Ovary (tissue), 9 donors: Measurements from ENCODE around the gene RAB3D. TPM values are rescaled to one million over a fixed set of nuclear protein-coding genes. Genes with fewer than 3 reads are reported as not detected.
A peak's percentile ranks its signal among the peaks of the same experiment; 100 is the strongest.
"Not testable (repeated sequence)": the region's sequence is repeated elsewhere in the genome, so short reads cannot be mapped to it uniquely, and the experiment has no call there.

Experiments
- DNase-seq, 5 donors: peaks; one replicate each; pipeline ENCODE4 v3.0.0-alpha.2; 2019 to 2020
- H3K27ac ChIP-seq, 2 donors: fragments of 200-600 bp; one replicate each; pipeline versions ENCODE4 v1.5.1 to v1.8.0; 2019 to 2022
- H3K27me3 ChIP-seq: fragments of 200-600 bp; one replicate; pipeline ENCODE4 v1.8.0; 2022
- H3K36me3 ChIP-seq: fragments of 200-600 bp; sonication (generic); one replicate; pipeline ENCODE4 v1.5.1; 2019
- H3K4me1 ChIP-seq: one replicate; pipeline ENCODE4 v1.8.1; 2013; ENCODE audit warnings: mild to moderate bottlenecking, moderate library complexity; ENCODE audit not compliant: insufficient read depth
- H3K4me3 ChIP-seq: fragments of 200-600 bp; sonication (generic); one replicate; pipeline ENCODE4 v1.5.1; 2017
- H3K9me3 ChIP-seq, 2 donors: fragments of 200-600 bp in 1 of 2; sonication (generic) in 1 of 2; one replicate each; pipeline versions ENCODE4 v1.5.1 to v1.8.1; 2013 to 2019; ENCODE audit warnings: mild to moderate bottlenecking in 1 of 2, moderate library complexity in 1 of 2
- EP300 ChIP-seq: sonication (generic); formaldehyde crosslinking; IDR thresholded peaks from one replicate; pipeline ENCODE4 v1.6.1; 2017; ENCODE audit warnings: antibody characterized with exemption
- POLR2A ChIP-seq: fragments of 450-650 bp; IDR thresholded peaks from one replicate; pipeline ENCODE4 v1.6.1; 2017; ENCODE audit warnings: antibody characterized with exemption, mild to moderate bottlenecking, moderate library complexity
- WGBS, 3 donors: extraction: QIAGEN DNeasy Blood & Tissue Kit in 1 of 3; methylation state at CpG; one replicate each; pipeline versions ENCODE4 v1.1.5 to v1.1.7; 2013 to 2017; 5-methylcytosine and 5-hydroxymethylcytosine counted together
- intact Hi-C, 4 donors: fragments of 100-400 bp; cut with DNase I; formaldehyde crosslinking; loops; one replicate each; pipeline versions ENCODE4 v1.11.0 to v1.15.1; 2022 to 2023
- polyA plus RNA-seq, 2 donors: library from polyadenylated mRNA; stranded (reverse); fragments of 200-250 nt in 1 of 2; fragments of 350-450 nt in 1 of 2; fragmentation: Illumina TruSeq in 1 of 2; extraction: RNeasy Lipid Tissue Mini Kit (QIAGEN cat#74804) in 1 of 2; gene quantifications; one replicate each; pipeline ENCODE4 v1.2.3, GENCODE V29; 2013 to 2014
- total RNA-seq, 7 donors: library from RNA; depleted of rRNA in 2 of 7; stranded (reverse); fragments of >200 nt in 2 of 7; fragmentation: NEBNext Ultra II Directional in 3 of 7; extraction: Animal tissue kit (Norgen Biotek cat#: 25700) in 3 of 7; gene quantifications; one replicate each; pipeline versions ENCODE4 v1.1.0 to v1.2.4, GENCODE V29; 2016 to 2023
- TF ChIP-seq, protein P1 (sequence below), 3 donors: fragments of 450-650 bp in 2 of 3; fragments of 200-600 bp in 1 of 3; IDR thresholded peaks; one replicate each; pipeline versions ENCODE4 v1.5.1 to v1.8.0; 2016 to 2022; ENCODE audit warnings: antibody characterized with exemption in 3 of 3, mild to moderate bottlenecking in 1 of 3
- donor health status: DM: no; HTN: no; CAD: no; lungs with moderate emphysema.
- donor health status: DM: no; HTN: no; CAD: no.
- donor health status: Bipolar disorder and iron deficiency.
- donor health status: DM: yes; HTN: yes; CAD: no.
- donor health status: DM: no; HTN: no; CAD: no.
- donor health status: DM: yes; HTN: yes; CAD: no.

The RAB3D gene
- total and polyA plus RNA-seq, 9 donors, result 4.7 to 27.2 (median 16.5) TPM

DNA sequence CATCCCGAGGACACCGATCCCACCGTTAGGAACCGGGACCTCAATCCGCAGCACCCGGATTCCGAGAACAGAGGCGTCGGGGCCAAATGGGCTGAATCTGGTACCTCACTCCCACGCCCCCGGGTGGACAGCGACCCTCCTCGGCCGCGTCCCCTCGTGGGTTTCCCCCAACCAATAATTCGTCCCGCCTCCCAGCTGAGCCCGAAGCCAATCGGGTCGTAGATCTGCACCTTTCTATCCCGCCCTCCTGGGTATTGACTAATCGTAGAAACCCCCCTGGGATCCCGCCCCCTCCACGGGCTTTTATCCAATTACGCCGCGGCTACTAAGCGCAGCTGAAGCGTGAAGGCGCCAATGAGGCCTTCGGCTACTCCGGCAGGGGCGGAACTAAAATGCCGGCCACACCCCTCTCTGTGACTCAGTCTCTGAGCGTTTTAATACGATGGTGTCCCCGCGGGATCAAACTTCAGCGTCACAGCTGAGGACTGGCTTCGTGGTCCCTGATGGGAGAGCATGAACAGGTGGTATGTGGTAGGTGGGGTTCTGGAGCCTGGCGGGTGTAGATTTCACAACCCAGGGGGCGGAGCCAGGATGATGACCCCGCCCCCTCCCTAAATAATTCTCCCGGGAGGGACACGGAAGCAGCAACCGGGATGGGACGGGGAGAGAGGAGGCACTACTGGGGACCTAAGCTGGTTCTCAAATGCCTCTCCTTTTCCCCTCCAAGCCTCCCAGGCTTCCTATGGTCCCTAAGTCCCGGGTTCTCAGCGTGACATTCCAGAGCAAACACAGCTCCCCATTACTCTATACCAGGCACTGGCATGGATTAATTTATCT, 6.9 kb upstream of the RAB3D start, which contains the start of the genes CCDC159 and TMEM205:
TSS of gene CCDC159 (plus strand) at position 416 of the 837 bp plus-strand sequence. CDS start at position 504, 88 bp downstream.
TSS of gene TMEM205 (minus strand) at position 165 of the 837 bp plus-strand sequence. CDS start 649 bp downstream, outside the sequence.
- Histone ChIP-seq H3K4me1 (peaks cover 10% of the 10 kb centered on the region), H3K36me3 (no peaks in the 10 kb centered on the region), H3K27me3 (no peaks in the 10 kb centered on the region), H3K4me3 (peak within 1 kb of the TSS; percentile 65), H3K9me3 (no peaks in the 10 kb centered on the region), H3K27ac (peak within 1 kb of the TSS; percentile 2 to 81)
- DNase-seq, result peak; percentile 99 to 100 (median 99)
- WGBS, 3 donors, result 0% methylated on average over 48 to 50 of the region's 50 CpGs
- intact Hi-C loops, result no loop called here
- TF ChIP-seq EP300, result peak; percentile 51
- peak; percentile 90 for TF ChIP-seq POLR2A
- TF ChIP-seq, protein P1, sequence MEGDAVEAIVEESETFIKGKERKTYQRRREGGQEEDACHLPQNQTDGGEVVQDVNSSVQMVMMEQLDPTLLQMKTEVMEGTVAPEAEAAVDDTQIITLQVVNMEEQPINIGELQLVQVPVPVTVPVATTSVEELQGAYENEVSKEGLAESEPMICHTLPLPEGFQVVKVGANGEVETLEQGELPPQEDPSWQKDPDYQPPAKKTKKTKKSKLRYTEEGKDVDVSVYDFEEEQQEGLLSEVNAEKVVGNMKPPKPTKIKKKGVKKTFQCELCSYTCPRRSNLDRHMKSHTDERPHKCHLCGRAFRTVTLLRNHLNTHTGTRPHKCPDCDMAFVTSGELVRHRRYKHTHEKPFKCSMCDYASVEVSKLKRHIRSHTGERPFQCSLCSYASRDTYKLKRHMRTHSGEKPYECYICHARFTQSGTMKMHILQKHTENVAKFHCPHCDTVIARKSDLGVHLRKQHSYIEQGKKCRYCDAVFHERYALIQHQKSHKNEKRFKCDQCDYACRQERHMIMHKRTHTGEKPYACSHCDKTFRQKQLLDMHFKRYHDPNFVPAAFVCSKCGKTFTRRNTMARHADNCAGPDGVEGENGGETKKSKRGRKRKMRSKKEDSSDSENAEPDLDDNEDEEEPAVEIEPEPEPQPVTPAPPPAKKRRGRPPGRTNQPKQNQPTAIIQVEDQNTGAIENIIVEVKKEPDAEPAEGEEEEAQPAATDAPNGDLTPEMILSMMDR (IDR thresholded peaks at IDR 0.05), result peak in 1 of 3 donors; percentile 14

DNA sequence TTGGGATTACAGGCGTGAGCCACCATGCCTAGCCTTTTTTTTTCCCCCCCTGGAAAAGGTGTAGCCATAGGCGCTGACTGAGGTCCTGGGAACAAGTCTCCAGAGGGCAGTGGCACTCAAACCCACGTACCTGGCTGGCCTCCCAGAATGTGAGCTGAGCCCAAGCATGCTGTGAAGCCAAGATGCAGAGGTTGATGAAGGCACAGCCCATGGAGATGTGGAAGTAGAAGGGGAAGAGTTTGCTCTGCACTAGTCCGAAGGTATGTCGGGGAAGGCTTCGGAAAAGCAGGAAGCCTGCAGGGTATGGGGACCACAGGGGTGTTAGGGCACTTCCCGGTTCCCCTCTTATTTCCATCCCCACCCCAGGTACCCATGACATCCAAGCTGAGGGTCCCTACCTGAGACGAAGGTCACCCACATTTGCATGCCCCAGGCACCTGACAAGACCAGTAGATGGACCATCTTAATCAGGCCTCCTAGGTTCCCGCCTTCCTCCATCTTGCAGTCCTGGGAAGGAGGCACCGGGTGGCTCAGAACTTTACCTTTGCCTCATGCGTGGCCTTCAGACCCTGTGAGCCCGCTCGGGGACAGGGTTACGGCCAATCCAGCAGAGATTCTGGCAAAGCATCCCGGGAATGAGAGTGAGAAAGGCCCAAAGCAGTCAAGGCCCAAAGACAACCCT, 5.8 kb upstream of the RAB3D start:
- Histone ChIP-seq H3K27ac (no peak overlapping the region), H3K36me3 (no peaks in the 10 kb centered on the region), H3K4me1 (peaks cover 10% of the 10 kb centered on the region), H3K9me3 (no peaks in the 10 kb centered on the region), H3K4me3 (peak overlapping the region; percentile 65), H3K27me3 (no peaks in the 10 kb centered on the region)
- intact Hi-C loops, result no loop called here
- DNase-seq, result no peak
- WGBS, 3 donors, result 30 to 40% (median 37%) methylated on average over 15 of the region's 15 CpGs
- no peak for TF ChIP-seq EP300
- TF ChIP-seq POLR2A, result no peak
- TF ChIP-seq, protein P1 (IDR thresholded peaks at IDR 0.05), result no peak

DNA sequence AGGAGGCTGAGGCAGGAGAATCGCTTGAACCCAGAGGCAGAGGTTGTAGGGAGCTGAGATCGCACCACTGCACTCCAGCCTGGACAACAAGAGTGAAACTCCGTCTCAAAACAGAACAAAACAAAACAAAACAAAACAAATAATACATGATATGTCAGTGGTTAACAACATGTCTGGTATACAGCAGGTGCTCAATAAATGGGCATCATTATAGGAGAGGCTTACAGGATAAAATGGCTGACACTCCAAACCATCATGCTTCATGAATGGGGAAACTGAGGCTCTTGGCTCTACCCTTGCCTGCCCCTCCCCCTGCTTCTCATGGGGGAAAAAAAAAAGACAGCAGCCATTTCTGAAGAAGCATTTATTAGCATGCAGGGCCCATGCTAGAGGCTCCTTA, 3.0 kb upstream of the RAB3D start:
- WGBS, 3 donors, result 76 to 88% (median 85%) methylated on average over 3 of the region's 3 CpGs
- H3K27ac ChIP-seq, result no peak overlapping the region
- TF ChIP-seq EP300 (no peak), POLR2A (no peak)
- TF ChIP-seq, protein P1 (IDR thresholded peaks at IDR 0.05), result no peak
- H3K27me3 ChIP-seq, result no peaks in the 10 kb centered on the region
- intact Hi-C loops, result loop anchor here in 1 of 4 donors (1.0 kb wide), 1 partner anchor 38 kb away; no protein-coding TSS in a partner anchor
- DNase-seq, result no peak
- no peaks in the 10 kb centered on the region for H3K9me3 ChIP-seq
- no peaks in the 10 kb centered on the region for H3K36me3 ChIP-seq
- peaks cover 14% of the 10 kb centered on the region for H3K4me1 ChIP-seq
- H3K4me3 ChIP-seq, result no peak overlapping the region

DNA sequence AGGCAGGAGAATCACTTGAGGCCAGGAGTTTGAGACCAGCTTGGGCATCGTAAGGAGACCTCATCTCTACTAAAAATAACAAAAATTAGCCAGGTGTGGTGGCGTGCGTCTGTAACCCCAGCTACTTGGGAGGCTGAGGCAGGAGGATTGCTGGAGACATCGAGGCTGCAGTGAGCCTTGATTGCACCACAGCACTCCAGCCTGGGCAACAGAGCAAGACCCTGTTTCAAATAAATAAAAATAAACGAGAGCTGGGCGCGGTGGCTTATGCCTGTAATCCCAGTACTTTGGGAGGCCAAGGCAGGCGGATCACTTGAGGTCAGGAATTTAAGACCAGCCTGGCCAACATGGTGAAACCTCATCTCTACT, 626 bp upstream of the RAB3D start:
- Histone ChIP-seq H3K4me3 (peak overlapping the region; percentile 95), H3K27ac (peak overlapping the region in 1 of 2 donors; percentile 78)
- H3K36me3 ChIP-seq, H3K4me1 ChIP-seq, H3K27me3 ChIP-seq, DNase-seq, intact Hi-C loops, H3K9me3 ChIP-seq: not testable (repeated sequence)
- 77 to 81% (median 79%) methylated on average over 8 of the region's 8 CpGs for WGBS, 3 donors
